PFSK-1 (cell line): Measurements from ENCODE around the gene TOGARAM2.

Experiments used
- FOXP2 ChIP-seq: optimal IDR thresholded peaks from 2 replicates; pipeline ENCODE3; 2011; ENCODE audit warnings: borderline replicate concordance, control low read depth, inconsistent platforms; ENCODE audit not compliant: insufficient read depth; ENCODE audit errors: extremely low read length, extremely low read depth
- POLR2AphosphoS5 ChIP-seq: IDR thresholded peaks from 2 replicates; pipeline ENCODE4 v1.6.1; 2012; ENCODE audit warnings: low read depth, mild to moderate bottlenecking, control low read depth, low read length, moderate library complexity
- SIN3A ChIP-seq: IDR thresholded peaks from 2 replicates; pipeline ENCODE4 v1.6.1; 2012; ENCODE audit warnings: mild to moderate bottlenecking, low read length, moderate library complexity, borderline replicate concordance; ENCODE audit not compliant: insufficient read depth
- TAF1 ChIP-seq: IDR thresholded peaks from 2 replicates; pipeline ENCODE4 v1.6.1; 2012; ENCODE audit warnings: low read length, control low read depth, borderline replicate concordance; ENCODE audit not compliant: insufficient read depth
- TF ChIP-seq, protein P1 (sequence below), 2 experiments: IDR thresholded peaks; 2 replicates each; pipeline versions ENCODE4 v1.6.1 to v1.8.0; 2011 to 2012; ENCODE audit warnings: low read depth in 2 of 2, low read length in 2 of 2, control low read depth in 1 of 2, inconsistent platforms in 1 of 2, mild to moderate bottlenecking in 1 of 2, moderate library complexity in 1 of 2; ENCODE audit not compliant: insufficient read depth in 1 of 2

The TOGARAM2 gene

DNA sequence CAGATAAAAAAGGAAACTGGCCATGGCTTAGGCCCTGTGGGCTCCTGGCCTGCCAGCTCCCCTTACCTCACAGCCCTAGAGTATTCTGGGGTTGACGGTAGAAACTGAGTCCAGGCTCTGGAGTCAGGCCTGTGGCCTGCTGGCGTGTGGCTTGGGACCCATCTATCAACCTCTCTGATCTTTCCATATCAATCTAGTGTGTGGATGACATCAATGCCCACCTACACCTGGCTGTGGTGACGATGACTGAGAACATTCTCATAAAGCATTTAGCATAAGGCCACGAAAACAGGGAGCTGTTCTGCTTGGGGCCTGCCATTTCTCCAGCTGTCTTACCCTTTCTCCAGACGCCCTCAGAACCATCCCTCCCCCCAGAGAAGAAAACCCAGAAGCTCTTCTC is 75.4 kb downstream of the TOGARAM2 start:
- no peak for TF ChIP-seq TAF1
- TF ChIP-seq POLR2AphosphoS5, result no peak
- TF ChIP-seq FOXP2, result no peak
- no peak for TF ChIP-seq SIN3A
- TF ChIP-seq, protein P1, sequence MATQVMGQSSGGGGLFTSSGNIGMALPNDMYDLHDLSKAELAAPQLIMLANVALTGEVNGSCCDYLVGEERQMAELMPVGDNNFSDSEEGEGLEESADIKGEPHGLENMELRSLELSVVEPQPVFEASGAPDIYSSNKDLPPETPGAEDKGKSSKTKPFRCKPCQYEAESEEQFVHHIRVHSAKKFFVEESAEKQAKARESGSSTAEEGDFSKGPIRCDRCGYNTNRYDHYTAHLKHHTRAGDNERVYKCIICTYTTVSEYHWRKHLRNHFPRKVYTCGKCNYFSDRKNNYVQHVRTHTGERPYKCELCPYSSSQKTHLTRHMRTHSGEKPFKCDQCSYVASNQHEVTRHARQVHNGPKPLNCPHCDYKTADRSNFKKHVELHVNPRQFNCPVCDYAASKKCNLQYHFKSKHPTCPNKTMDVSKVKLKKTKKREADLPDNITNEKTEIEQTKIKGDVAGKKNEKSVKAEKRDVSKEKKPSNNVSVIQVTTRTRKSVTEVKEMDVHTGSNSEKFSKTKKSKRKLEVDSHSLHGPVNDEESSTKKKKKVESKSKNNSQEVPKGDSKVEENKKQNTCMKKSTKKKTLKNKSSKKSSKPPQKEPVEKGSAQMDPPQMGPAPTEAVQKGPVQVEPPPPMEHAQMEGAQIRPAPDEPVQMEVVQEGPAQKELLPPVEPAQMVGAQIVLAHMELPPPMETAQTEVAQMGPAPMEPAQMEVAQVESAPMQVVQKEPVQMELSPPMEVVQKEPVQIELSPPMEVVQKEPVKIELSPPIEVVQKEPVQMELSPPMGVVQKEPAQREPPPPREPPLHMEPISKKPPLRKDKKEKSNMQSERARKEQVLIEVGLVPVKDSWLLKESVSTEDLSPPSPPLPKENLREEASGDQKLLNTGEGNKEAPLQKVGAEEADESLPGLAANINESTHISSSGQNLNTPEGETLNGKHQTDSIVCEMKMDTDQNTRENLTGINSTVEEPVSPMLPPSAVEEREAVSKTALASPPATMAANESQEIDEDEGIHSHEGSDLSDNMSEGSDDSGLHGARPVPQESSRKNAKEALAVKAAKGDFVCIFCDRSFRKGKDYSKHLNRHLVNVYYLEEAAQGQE (IDR thresholded peaks at IDR 0.05; ENCODE audit: insufficient read depth in 1 of 2, low read depth in 2 of 2, low read length in 2 of 2), result no peak

DNA sequence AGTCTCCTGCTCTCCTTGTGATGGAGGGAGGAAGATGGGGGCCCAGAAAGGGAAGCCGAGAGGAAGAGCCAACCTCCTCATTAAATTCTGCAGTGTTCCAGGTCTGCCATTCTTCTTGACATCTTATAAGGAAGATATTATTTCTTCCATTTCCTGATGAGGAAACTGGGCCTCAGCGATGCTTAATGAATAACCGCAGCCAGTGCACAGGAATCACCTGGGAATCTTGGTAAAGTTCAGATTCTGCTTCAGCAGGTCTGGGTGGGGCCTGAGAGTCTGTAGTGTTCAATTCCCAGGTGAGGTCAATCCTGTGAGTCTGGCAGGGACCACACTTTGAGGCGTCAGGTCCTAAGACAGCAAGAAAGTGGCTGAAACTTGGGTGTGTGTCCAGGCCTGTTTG is 75.9 kb downstream of the TOGARAM2 start:
- no peak for TF ChIP-seq TAF1
- TF ChIP-seq, protein P1 (IDR thresholded peaks at IDR 0.05; ENCODE audit: insufficient read depth in 1 of 2, low read depth in 2 of 2, low read length in 2 of 2), result no peak
- no peak for TF ChIP-seq FOXP2

DNA sequence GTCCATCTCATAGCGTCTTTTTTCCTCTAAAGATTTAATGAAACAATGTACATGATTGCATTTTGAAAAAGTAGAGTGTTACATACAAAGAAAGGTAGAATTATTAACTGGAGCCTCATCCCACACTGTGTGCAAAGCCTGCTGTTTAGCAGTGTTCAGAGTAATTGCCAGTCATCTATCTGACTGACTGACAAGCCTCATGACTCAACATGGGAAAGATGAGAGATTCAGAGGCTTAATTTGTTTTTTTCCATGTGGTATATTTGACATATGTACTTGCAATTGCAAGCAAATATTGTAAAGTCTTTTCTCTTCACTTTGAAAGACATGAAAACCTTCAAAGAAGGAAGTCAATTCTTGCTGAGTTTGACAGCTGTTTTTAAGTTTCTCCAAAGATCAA is 78.5 kb downstream of the TOGARAM2 start:
- TF ChIP-seq SIN3A, result no peak
- no peak for TF ChIP-seq FOXP2
- TF ChIP-seq TAF1, result no peak
- TF ChIP-seq POLR2AphosphoS5, result no peak
- TF ChIP-seq, protein P1 (IDR thresholded peaks at IDR 0.05; ENCODE audit: insufficient read depth in 1 of 2, low read depth in 2 of 2, low read length in 2 of 2), result no peak

DNA sequence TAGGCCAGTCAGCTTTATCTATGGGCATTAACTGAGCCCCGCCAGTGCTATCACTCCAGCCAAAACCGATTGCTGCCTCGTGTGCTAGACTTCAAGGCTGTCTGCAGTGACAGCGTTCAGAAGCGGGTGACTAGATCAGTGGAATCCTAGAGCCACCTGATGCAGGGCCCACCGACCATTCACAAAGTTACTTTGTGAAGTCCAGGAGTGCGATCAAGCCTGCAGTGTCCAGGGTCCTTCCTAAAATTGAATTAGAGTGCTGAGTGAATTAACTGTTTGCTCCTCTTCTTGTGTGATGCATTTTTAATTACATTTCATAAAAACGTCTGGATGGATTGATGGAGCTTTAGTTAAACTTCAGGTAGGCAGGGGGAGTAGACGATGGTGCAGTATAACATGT is 79.3 kb downstream of the TOGARAM2 start:
- TF ChIP-seq TAF1 (no peak), POLR2AphosphoS5 (no peak), FOXP2 (no peak), SIN3A (no peak)
- TF ChIP-seq, protein P1 (IDR thresholded peaks at IDR 0.05; ENCODE audit: insufficient read depth in 1 of 2, low read depth in 2 of 2, low read length in 2 of 2), result no peak

DNA sequence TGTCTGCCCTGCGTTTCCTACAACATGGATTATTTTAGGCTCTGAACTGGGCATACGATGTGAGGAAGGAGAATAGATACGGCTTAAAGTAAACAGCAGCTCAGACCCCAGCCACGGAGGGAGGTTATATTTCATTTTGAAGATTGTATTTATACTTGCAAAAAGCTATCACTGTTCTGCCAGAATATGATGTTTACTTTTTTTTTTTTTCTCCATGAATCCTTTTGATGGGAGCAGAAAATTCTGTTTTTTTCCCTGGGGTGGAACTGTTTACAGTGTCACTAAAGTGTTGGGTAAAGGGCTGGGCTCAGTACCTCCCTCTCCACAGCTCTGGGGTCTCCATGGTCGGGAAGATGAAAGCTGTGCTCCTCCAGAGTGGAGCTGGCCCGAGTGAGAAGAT is 80.1 kb downstream of the TOGARAM2 start:
- TF ChIP-seq TAF1 (no peak), SIN3A (no peak), FOXP2 (no peak), POLR2AphosphoS5 (no peak)
- TF ChIP-seq, protein P1 (IDR thresholded peaks at IDR 0.05; ENCODE audit: insufficient read depth in 1 of 2, low read depth in 2 of 2, low read length in 2 of 2), result no peak
